ENCODE data around the gene DCTN2. TPM values are rescaled to one million over a fixed set of nuclear protein-coding genes. Genes with fewer than 3 reads are reported as not detected.

Gene DCTN2
- total RNA-seq, 1 experiment from 2014 or later = 129 TPM

GRCh38 chr12:57500213-57500612, 46.8 kb downstream of the DCTN2 start:
- intact Hi-C loops (cut with micrococcal nuclease; ENCODE audit: unreplicated experiment) = no loop called here
- H3K4me1 ChIP-seq (ENCODE audit: insufficient read depth, low read length, poor library complexity, severe bottlenecking) = no peaks in the 10 kb centered on the region
- H3K36me3 ChIP-seq (ENCODE audit: insufficient read depth, low read length, poor library complexity, severe bottlenecking) = peaks cover 78% of the 10 kb centered on the region
- DNase-seq (ENCODE audit: low spot score) = no peak
- TF ChIP-seq EZH2 (IDR thresholded peaks at IDR 0.05; ENCODE audit: borderline replicate concordance, low read depth, low read length, poor library complexity, severe bottlenecking) (no peak), CTCF (conservative IDR thresholded peaks at IDR 0.05; ENCODE audit: low read depth, low read length) (no peak)
- H3K27ac ChIP-seq (ENCODE audit: low read depth, low read length, poor library complexity, severe bottlenecking) = no peak overlapping the region
- no TSS peak for BruUV-seq (replicated peaks)
- ChIA-PET POLR2A (ENCODE audit: low non-redundant PET) (interaction anchor here (0.6 to 1.0 kb wide), 2 partner anchors 15 to 26 kb away, joined by 3 to 4 read pairs; no protein-coding TSS in a partner anchor), CTCF (no interaction called here)
- no peaks in the 10 kb centered on the region for H3K9me3 ChIP-seq (ENCODE audit: low read depth, low read length, poor library complexity, severe bottlenecking)
- no peak overlapping the region for H3K4me3 ChIP-seq (ENCODE audit: low read depth, low read length, poor library complexity, severe bottlenecking)
- no peaks in the 10 kb centered on the region for H3K27me3 ChIP-seq (replicated peaks; ENCODE audit: insufficient read depth, low read depth, low read length, poor library complexity)

- BruUV-seq (replicated peaks) = no TSS peak
- no peaks in the 10 kb centered on the region for H3K9me3 ChIP-seq (ENCODE audit: low read depth, low read length, poor library complexity, severe bottlenecking)
- intact Hi-C loops (cut with micrococcal nuclease; ENCODE audit: unreplicated experiment) = no loop called here
- H3K4me3 ChIP-seq (ENCODE audit: low read depth, low read length, poor library complexity, severe bottlenecking) = no peak overlapping the region
- no peaks in the 10 kb centered on the region for H3K4me1 ChIP-seq (ENCODE audit: insufficient read depth, low read length, poor library complexity, severe bottlenecking)
- 0 out of 2 replicates have a peak, but pooled peaks have one; percentile 4 for TF ChIP-seq CTCF (conservative IDR thresholded peaks at IDR 0.05; ENCODE audit: low read depth, low read length)
- TF ChIP-seq EZH2 (IDR thresholded peaks at IDR 0.05; ENCODE audit: borderline replicate concordance, low read depth, low read length, poor library complexity, severe bottlenecking) = no peak
- ChIA-PET CTCF (no interaction called here), POLR2A (ENCODE audit: low non-redundant PET) (no interaction called here)
- no peaks in the 10 kb centered on the region for H3K27me3 ChIP-seq (replicated peaks; ENCODE audit: insufficient read depth, low read depth, low read length, poor library complexity)
- no peak for DNase-seq (ENCODE audit: low spot score)
- H3K36me3 ChIP-seq (ENCODE audit: insufficient read depth, low read length, poor library complexity, severe bottlenecking) = peaks cover 69% of the 10 kb centered on the region
- no peak overlapping the region for H3K27ac ChIP-seq (ENCODE audit: low read depth, low read length, poor library complexity, severe bottlenecking)
These were observed 48.4 kb downstream of the DCTN2 start for GRCh38 chr12:57498571-57498970.

GRCh38 chr12:57498132-57498502, 48.9 kb downstream of the DCTN2 start:
- CTCF ChIA-PET = no interaction called here
- H3K9me3 ChIP-seq (ENCODE audit: low read depth, low read length, poor library complexity, severe bottlenecking) = no peaks in the 10 kb centered on the region
- H3K27ac ChIP-seq (ENCODE audit: low read depth, low read length, poor library complexity, severe bottlenecking) = no peak overlapping the region
- no peaks in the 10 kb centered on the region for H3K4me1 ChIP-seq (ENCODE audit: insufficient read depth, low read length, poor library complexity, severe bottlenecking)
- no peak overlapping the region for H3K4me3 ChIP-seq (ENCODE audit: low read depth, low read length, poor library complexity, severe bottlenecking)
- TF ChIP-seq EZH2 (IDR thresholded peaks at IDR 0.05; ENCODE audit: borderline replicate concordance, low read depth, low read length, poor library complexity, severe bottlenecking) (no peak), CTCF (conservative IDR thresholded peaks at IDR 0.05; ENCODE audit: low read depth, low read length) (peak; percentile 24; the same call in 1 of the 2 replicates)
- no peaks in the 10 kb centered on the region for H3K27me3 ChIP-seq (replicated peaks; ENCODE audit: insufficient read depth, low read depth, low read length, poor library complexity)
- intact Hi-C loops (cut with micrococcal nuclease; ENCODE audit: unreplicated experiment) = no loop called here
- no peak for DNase-seq (ENCODE audit: low spot score)
- BruUV-seq (replicated peaks) = no TSS peak
- POLR2A ChIA-PET (ENCODE audit: low non-redundant PET) = no interaction called here
- peaks cover 66% of the 10 kb centered on the region for H3K36me3 ChIP-seq (ENCODE audit: insufficient read depth, low read length, poor library complexity, severe bottlenecking)

Measured in A673 (cell line).